H9 (cell line): Measurements from ENCODE around the gene CD2AP. TPM values are rescaled to one million over a fixed set of nuclear protein-coding genes. Genes with fewer than 3 reads are reported as not detected.

Experiments
- DNase-seq: peaks from one replicate; pipeline ENCODE4 v3.0.0-alpha.2; 2017
- H2AFZ ChIP-seq: one replicate; pipeline ENCODE4 v1.6.1; 2013; ENCODE audit warnings: mild to moderate bottlenecking, low read length, control low read depth, moderate library complexity
- H2AK5ac ChIP-seq: 2 replicates; pipeline ENCODE4 v1.6.1; 2013; ENCODE audit warnings: low read length, control low read depth, mixed read lengths; ENCODE audit not compliant: insufficient read length
- H2BK120ac ChIP-seq: one replicate; pipeline ENCODE4 v1.6.1; 2013; ENCODE audit warnings: low read depth, mild to moderate bottlenecking, low read length, control low read depth, inconsistent platforms; ENCODE audit not compliant: poor library complexity, severe bottlenecking
- H2BK12ac ChIP-seq: 2 replicates; pipeline ENCODE4 v1.6.1; 2013; ENCODE audit warnings: low read length, control low read depth, mixed read lengths, low read depth; ENCODE audit not compliant: insufficient read length
- H2BK15ac ChIP-seq: 2 replicates; pipeline ENCODE4 v1.6.1; 2013; ENCODE audit warnings: low read depth, low read length, control low read depth
- H2BK20ac ChIP-seq: one replicate; pipeline ENCODE4 v1.6.1; 2013; ENCODE audit warnings: low read depth, mild to moderate bottlenecking, low read length, control low read depth, inconsistent platforms; ENCODE audit not compliant: poor library complexity, severe bottlenecking
- H2BK5ac ChIP-seq: 2 replicates; pipeline ENCODE4 v1.6.1; 2013; ENCODE audit warnings: low read length, control low read depth, mixed read lengths; ENCODE audit not compliant: insufficient read length
- H3K14ac ChIP-seq: 2 replicates; pipeline ENCODE4 v1.6.1; 2013; ENCODE audit warnings: low read length, control low read depth; ENCODE audit not compliant: insufficient read depth
- H3K18ac ChIP-seq: 2 replicates; pipeline ENCODE4 v1.6.1; 2013; ENCODE audit warnings: low read depth, mild to moderate bottlenecking, mixed read lengths, low read length, control low read depth; ENCODE audit not compliant: insufficient read length
- H3K23ac ChIP-seq: 2 replicates; pipeline ENCODE4 v1.6.1; 2013; ENCODE audit warnings: low read length, control low read depth, mixed read lengths, low read depth; ENCODE audit not compliant: insufficient read length
- H3K23me2 ChIP-seq: 2 replicates; pipeline ENCODE4 v1.6.1; 2013; ENCODE audit warnings: low read depth, mild to moderate bottlenecking, mixed read lengths, low read length, control low read depth; ENCODE audit not compliant: insufficient read length, poor library complexity, severe bottlenecking
- H3K27ac ChIP-seq: 2 replicates; pipeline ENCODE4 v1.5.1; 2013; ENCODE audit warnings: low read length, control low read depth, mixed read lengths, low read depth; ENCODE audit not compliant: insufficient read length
- H3K27me3 ChIP-seq: 2 replicates; pipeline ENCODE4 v1.6.1; 2013; ENCODE audit warnings: low read length, control low read depth, inconsistent platforms; ENCODE audit not compliant: insufficient read depth
- H3K4ac ChIP-seq: 2 replicates; pipeline ENCODE4 v1.6.1; 2013; ENCODE audit warnings: low read depth, mild to moderate bottlenecking, control low read depth, inconsistent platforms, low read length, moderate library complexity
- H3K4me1 ChIP-seq: 2 replicates; pipeline ENCODE4 v1.6.1; 2013; ENCODE audit warnings: low read length, control low read depth, inconsistent platforms; ENCODE audit not compliant: insufficient read depth
- H3K4me2 ChIP-seq: 2 replicates; pipeline ENCODE4 v1.6.1; 2013; ENCODE audit warnings: low read length, control low read depth, mixed read lengths; ENCODE audit not compliant: insufficient read length, insufficient read depth
- H3K56ac ChIP-seq: 2 replicates; pipeline ENCODE4 v1.6.1; 2013; ENCODE audit warnings: low read depth, mild to moderate bottlenecking, mixed read lengths, low read length, control low read depth; ENCODE audit not compliant: insufficient read length
- H3K79me1 ChIP-seq: 2 replicates; pipeline ENCODE4 v1.6.1; 2013; ENCODE audit warnings: low read depth, mild to moderate bottlenecking, moderate library complexity, low read length, control low read depth, inconsistent platforms; ENCODE audit not compliant: insufficient read depth, poor library complexity, severe bottlenecking
- H3K79me2 ChIP-seq: 2 replicates; pipeline ENCODE4 v1.6.1; 2013; ENCODE audit warnings: low read length, control low read depth, inconsistent platforms; ENCODE audit not compliant: insufficient read depth
- H3K9ac ChIP-seq: 2 replicates; pipeline ENCODE4 v1.6.1; 2013; ENCODE audit warnings: low read length, control low read depth, mixed read lengths; ENCODE audit not compliant: insufficient read length; ENCODE audit errors: extremely low read depth
- H3K9me3 ChIP-seq: one replicate; pipeline ENCODE4 v1.6.1; 2013; ENCODE audit warnings: low read depth, low read length, inconsistent platforms; ENCODE audit not compliant: control insufficient read depth
- H3T11ph ChIP-seq: one replicate; pipeline ENCODE4 v1.6.1; 2013; ENCODE audit warnings: mild to moderate bottlenecking, low read length, control low read depth, inconsistent platforms
- H4K20me1 ChIP-seq: one replicate; pipeline ENCODE4 v1.6.1; 2013; ENCODE audit not compliant: control insufficient read depth, insufficient read length, insufficient read depth
- H4K5ac ChIP-seq: 2 replicates; pipeline ENCODE4 v1.6.1; 2013; ENCODE audit warnings: low read depth, mild to moderate bottlenecking, mixed read lengths, low read length, control low read depth; ENCODE audit not compliant: insufficient read length
- H4K8ac ChIP-seq: replicated peaks from 2 replicates; pipeline ENCODE4 v1.6.1; 2013; ENCODE audit warnings: low read length, control low read depth, mixed read lengths, low read depth; ENCODE audit not compliant: insufficient read length
- H4K91ac ChIP-seq: 2 replicates; pipeline ENCODE4 v1.6.1; 2013; ENCODE audit warnings: low read depth, mild to moderate bottlenecking, moderate library complexity, mixed read lengths, low read length, control low read depth; ENCODE audit not compliant: insufficient read length
- H3K27ac Mint-ChIP-seq, 3 experiments: 2 replicates in 2 of 3; 3 replicates in 1 of 3; pipeline ENCODE4 v1.8.0; 2020 to 2021; ENCODE audit warnings: mixed read lengths in 3 of 3, mild to moderate bottlenecking in 1 of 3, moderate library complexity in 1 of 3
- H3K27me3 Mint-ChIP-seq: 2 replicates; pipeline ENCODE4 v1.8.0; 2021; ENCODE audit warnings: low read depth, mild to moderate bottlenecking, moderate library complexity, mixed read lengths
- H3K36me3 Mint-ChIP-seq, 3 experiments: 2 replicates in 2 of 3; 3 replicates in 1 of 3; pipeline ENCODE4 v1.8.0; 2020 to 2021; ENCODE audit warnings: low read depth in 3 of 3, mixed read lengths in 3 of 3; ENCODE audit not compliant: insufficient read depth in 1 of 3
- H3K4me1 Mint-ChIP-seq, 2 experiments: 2 replicates each; pipeline ENCODE4 v1.8.0; 2020; ENCODE audit warnings: mixed read lengths in 2 of 2
- H3K4me3 Mint-ChIP-seq, 2 experiments: 2 replicates in 1 of 2; 3 replicates in 1 of 2; pipeline ENCODE4 v1.8.0; 2020 to 2021; ENCODE audit warnings: mild to moderate bottlenecking in 2 of 2, mixed read lengths in 2 of 2, moderate library complexity in 1 of 2
- H3K9me3 Mint-ChIP-seq, 2 experiments: 2 replicates in 1 of 2; 3 replicates in 1 of 2; pipeline ENCODE4 v1.8.0; 2020; ENCODE audit warnings: mild to moderate bottlenecking in 2 of 2, mixed read lengths in 2 of 2, moderate library complexity in 1 of 2
- WGBS: extraction: QIAGEN DNeasy Blood & Tissue Kit; methylation state at CpG from one replicate; pipeline ENCODE4 v1.1.7; 2013; ENCODE audit warnings: missing lambda C conversion rate, low lambda C conversion rate, mixed read lengths; ENCODE audit not compliant: insufficient read length; ENCODE audit errors: extremely low coverage; 5-methylcytosine and 5-hydroxymethylcytosine counted together
- total RNA-seq: library from RNA; stranded (reverse); gene quantifications from 2 replicates; pipeline ENCODE4 v1.2.1, GENCODE V29; 2021
- TF ChIP-seq, protein P1 (sequence below): fragments of 200-600 bp; sonication (generic); conservative IDR thresholded peaks from 3 replicates; pipeline ENCODE4 v1.8.0; 2021; ENCODE audit warnings: antibody characterized with exemption, mild to moderate bottlenecking

Gene CD2AP
- total RNA-seq, 1 experiment from 2014 or later: 50.1 TPM

DNA sequence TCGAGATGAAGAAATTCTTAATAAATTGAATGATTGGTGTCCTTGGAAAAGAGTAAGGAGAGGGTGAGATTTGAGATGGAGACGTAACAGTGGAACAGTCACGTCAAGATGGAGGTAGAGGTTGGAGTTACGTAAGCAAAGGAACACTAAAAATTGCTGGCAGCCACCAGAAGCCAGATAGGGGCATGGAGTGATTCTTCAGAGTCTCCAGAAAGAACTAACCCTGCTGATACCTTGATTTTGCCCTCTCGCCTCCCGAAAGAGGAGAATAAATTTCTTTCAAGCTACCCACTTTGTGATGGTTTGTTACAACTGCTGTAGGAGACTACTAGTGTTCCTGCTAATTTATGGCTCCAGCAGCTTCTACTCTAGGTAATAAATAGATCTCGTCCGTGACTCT, 17.6 kb downstream of the CD2AP start:
- peaks cover 49% of the 10 kb centered on the region for H3K79me2 ChIP-seq
- no peak overlapping the region for H3K56ac ChIP-seq
- H3K23ac ChIP-seq: no peak overlapping the region
- H3K18ac ChIP-seq: no peak overlapping the region
- H3K9ac ChIP-seq: no peak overlapping the region
- no peak overlapping the region for H3K14ac ChIP-seq
- no peak overlapping the region for H4K5ac ChIP-seq
- H4K20me1 ChIP-seq: no peaks in the 10 kb centered on the region
- H4K8ac ChIP-seq: no peak overlapping the region
- H3T11ph ChIP-seq: no peak overlapping the region
- H2AFZ ChIP-seq: no peak overlapping the region
- Mint-ChIP-seq H3K9me3 (no peaks in the 10 kb centered on the region), H3K36me3 (no peaks in the 10 kb centered on the region), H3K4me1 (peaks cover 58 to 75% of the 10 kb centered on the region in 2 experiments), H3K4me3 (no peak overlapping the region), H3K27me3 (no peaks in the 10 kb centered on the region), H3K27ac (peak overlapping the region; percentile 26 to 62 (median 41); a peak in 6 of 7 replicates)
- peaks cover 4% of the 10 kb centered on the region for H3K79me1 ChIP-seq
- TF ChIP-seq, protein P1, sequence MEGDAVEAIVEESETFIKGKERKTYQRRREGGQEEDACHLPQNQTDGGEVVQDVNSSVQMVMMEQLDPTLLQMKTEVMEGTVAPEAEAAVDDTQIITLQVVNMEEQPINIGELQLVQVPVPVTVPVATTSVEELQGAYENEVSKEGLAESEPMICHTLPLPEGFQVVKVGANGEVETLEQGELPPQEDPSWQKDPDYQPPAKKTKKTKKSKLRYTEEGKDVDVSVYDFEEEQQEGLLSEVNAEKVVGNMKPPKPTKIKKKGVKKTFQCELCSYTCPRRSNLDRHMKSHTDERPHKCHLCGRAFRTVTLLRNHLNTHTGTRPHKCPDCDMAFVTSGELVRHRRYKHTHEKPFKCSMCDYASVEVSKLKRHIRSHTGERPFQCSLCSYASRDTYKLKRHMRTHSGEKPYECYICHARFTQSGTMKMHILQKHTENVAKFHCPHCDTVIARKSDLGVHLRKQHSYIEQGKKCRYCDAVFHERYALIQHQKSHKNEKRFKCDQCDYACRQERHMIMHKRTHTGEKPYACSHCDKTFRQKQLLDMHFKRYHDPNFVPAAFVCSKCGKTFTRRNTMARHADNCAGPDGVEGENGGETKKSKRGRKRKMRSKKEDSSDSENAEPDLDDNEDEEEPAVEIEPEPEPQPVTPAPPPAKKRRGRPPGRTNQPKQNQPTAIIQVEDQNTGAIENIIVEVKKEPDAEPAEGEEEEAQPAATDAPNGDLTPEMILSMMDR: no peak
- H4K91ac ChIP-seq: no peak overlapping the region
- H3K4ac ChIP-seq: no peak overlapping the region
- H2BK20ac ChIP-seq: no peak overlapping the region
- H2BK12ac ChIP-seq: no peak overlapping the region
- DNase-seq: no peak
- H2AK5ac ChIP-seq: no peak overlapping the region
- H3K23me2 ChIP-seq: no peaks in the 10 kb centered on the region
- peaks cover 8% of the 10 kb centered on the region; the same call in 1 of the 2 replicates for H3K4me1 ChIP-seq
- H3K27me3 ChIP-seq: no peaks in the 10 kb centered on the region
- H2BK5ac ChIP-seq: no peak overlapping the region
- H2BK120ac ChIP-seq: no peak overlapping the region
- no peak overlapping the region for H3K27ac ChIP-seq
- 100% methylated on average over 3 of the region's 8 CpGs for WGBS
- H2BK15ac ChIP-seq: no peak overlapping the region
- H3K9me3 ChIP-seq: no peaks in the 10 kb centered on the region
- no peak overlapping the region for H3K4me2 ChIP-seq
